Muscle layer of colon (tissue), 2 donors: ENCODE data around the gene OR10AD1.

ENCODE experiments used
- H3K27ac ChIP-seq: one replicate; pipeline ENCODE4 v1.7.0; 2013; ENCODE audit warnings: low read depth, mild to moderate bottlenecking, low read length, moderate library complexity
- H3K27me3 ChIP-seq, 2 donors: one replicate each; pipeline ENCODE4 v1.7.0; 2013; ENCODE audit warnings: low read length in 2 of 2, mild to moderate bottlenecking in 2 of 2; ENCODE audit not compliant: insufficient read depth in 2 of 2, control insufficient read depth in 1 of 2
- H3K36me3 ChIP-seq: one replicate; pipeline ENCODE4 v1.7.0; 2013; ENCODE audit warnings: mild to moderate bottlenecking, low read length; ENCODE audit not compliant: insufficient read depth
- H3K4me1 ChIP-seq: one replicate; pipeline ENCODE4 v1.7.0; 2013; ENCODE audit warnings: mild to moderate bottlenecking, low read length; ENCODE audit not compliant: insufficient read depth
- H3K4me3 ChIP-seq, 2 donors: one replicate each; pipeline ENCODE4 v1.7.0; 2013; ENCODE audit warnings: low read length in 2 of 2, low read depth in 1 of 2, mild to moderate bottlenecking in 1 of 2, moderate library complexity in 1 of 2
- H3K9ac ChIP-seq: one replicate; pipeline ENCODE4 v1.7.0; 2013; ENCODE audit warnings: low read length
- H3K9me3 ChIP-seq: one replicate; pipeline ENCODE4 v1.7.0; 2013; ENCODE audit warnings: mild to moderate bottlenecking, low read length
- donor health status: abdominal sarcoma.
- donor health status: Adenocarcinoma of cecum.

The OR10AD1 gene

GRCh38 chr12:48202766-48203165 is 326 bp downstream of the OR10AD1 start:
- Histone ChIP-seq H3K4me3 (no peak overlapping the region), H3K27me3 (no peaks in the 10 kb centered on the region), H3K27ac (no peak overlapping the region), H3K9ac (no peak overlapping the region), H3K36me3 (no peaks in the 10 kb centered on the region), H3K4me1 (peaks cover 13% of the 10 kb centered on the region), H3K9me3 (no peaks in the 10 kb centered on the region)

GRCh38 chr12:48201516-48201915 is 1.6 kb downstream of the OR10AD1 start:
- Histone ChIP-seq H3K4me3 (no peak overlapping the region), H3K27ac (no peak overlapping the region), H3K27me3 (no peaks in the 10 kb centered on the region), H3K36me3 (no peaks in the 10 kb centered on the region), H3K9me3 (no peaks in the 10 kb centered on the region), H3K9ac (no peak overlapping the region), H3K4me1 (peaks cover 13% of the 10 kb centered on the region)

- no peaks in the 10 kb centered on the region for H3K9me3 ChIP-seq
- H3K9ac ChIP-seq: no peak overlapping the region
- H3K36me3 ChIP-seq: no peaks in the 10 kb centered on the region
- no peaks in the 10 kb centered on the region for H3K27me3 ChIP-seq
- H3K4me1 ChIP-seq: peaks cover 13% of the 10 kb centered on the region
- no peak overlapping the region for H3K27ac ChIP-seq
- H3K4me3 ChIP-seq: no peak overlapping the region
Observed at GRCh38 chr12:48201091-48201490, 2.0 kb downstream of the OR10AD1 start.

- Histone ChIP-seq H3K27me3 (no peaks in the 10 kb centered on the region), H3K9ac (peak overlapping the region; percentile 2), H3K27ac (peak overlapping the region; percentile 80), H3K36me3 (no peaks in the 10 kb centered on the region), H3K9me3 (no peaks in the 10 kb centered on the region), H3K4me1 (peaks cover 13% of the 10 kb centered on the region), H3K4me3 (peak overlapping the region in 1 of 2 donors; percentile 86)
Observed at GRCh38 chr12:48199774-48200221, 3.3 kb downstream of the OR10AD1 start.

GRCh38 chr12:48198985-48199384 is 4.1 kb downstream of the OR10AD1 start:
- H3K9me3 ChIP-seq: no peaks in the 10 kb centered on the region
- H3K27me3 ChIP-seq: no peaks in the 10 kb centered on the region
- peak overlapping the region; percentile 11 to 86 for H3K4me3 ChIP-seq
- no peaks in the 10 kb centered on the region for H3K36me3 ChIP-seq
- peak overlapping the region; percentile 96 for H3K9ac ChIP-seq
- peak overlapping the region; percentile 80 for H3K27ac ChIP-seq
- H3K4me1 ChIP-seq: peaks cover 13% of the 10 kb centered on the region

- peaks cover 13% of the 10 kb centered on the region for H3K4me1 ChIP-seq
- H3K36me3 ChIP-seq: no peaks in the 10 kb centered on the region
- peak overlapping the region; percentile 96 for H3K9ac ChIP-seq
- H3K27me3 ChIP-seq: no peaks in the 10 kb centered on the region
- peak overlapping the region; percentile 11 to 86 for H3K4me3 ChIP-seq
- peak overlapping the region; percentile 80 for H3K27ac ChIP-seq
- H3K9me3 ChIP-seq: no peaks in the 10 kb centered on the region
Observed at GRCh38 chr12:48198672-48198971, 4.5 kb downstream of the OR10AD1 start.

- peak overlapping the region; percentile 11 to 86 for H3K4me3 ChIP-seq
- no peaks in the 10 kb centered on the region for H3K9me3 ChIP-seq
- no peaks in the 10 kb centered on the region for H3K36me3 ChIP-seq
- H3K27me3 ChIP-seq: no peaks in the 10 kb centered on the region
- peak overlapping the region; percentile 80 for H3K27ac ChIP-seq
- H3K9ac ChIP-seq: peak overlapping the region; percentile 96
- H3K4me1 ChIP-seq: peaks cover 13% of the 10 kb centered on the region
Observed at GRCh38 chr12:48197971-48198671, 5.0 kb downstream of the OR10AD1 start.

GRCh38 chr12:48197549-48197970 is 5.5 kb downstream of the OR10AD1 start:
- Histone ChIP-seq H3K27ac (peak overlapping the region; percentile 80), H3K27me3 (no peaks in the 10 kb centered on the region), H3K9me3 (no peaks in the 10 kb centered on the region), H3K4me3 (peak overlapping the region; percentile 11 to 86), H3K36me3 (no peaks in the 10 kb centered on the region), H3K9ac (peak overlapping the region; percentile 96), H3K4me1 (peaks cover 13% of the 10 kb centered on the region)

- peaks cover 8% of the 10 kb centered on the region for H3K4me1 ChIP-seq
Observed at GRCh38 chr12:48194799-48195201, 8.3 kb downstream of the OR10AD1 start.

GRCh38 chr12:48193623-48194022 is 9.5 kb downstream of the OR10AD1 start:
- Histone ChIP-seq H3K4me1 (no peaks in the 10 kb centered on the region), H3K27me3 (no peaks in the 10 kb centered on the region), H3K9ac (no peak overlapping the region), H3K4me3 (no peak overlapping the region), H3K9me3 (no peaks in the 10 kb centered on the region), H3K36me3 (no peaks in the 10 kb centered on the region), H3K27ac (no peak overlapping the region)

More at GRCh38 chr12:48194799-48195201, 8.3 kb downstream of the OR10AD1 start:
- H3K36me3 ChIP-seq: no peaks in the 10 kb centered on the region
- no peaks in the 10 kb centered on the region for H3K27me3 ChIP-seq
- H3K27ac ChIP-seq: no peak overlapping the region
- H3K9me3 ChIP-seq: no peaks in the 10 kb centered on the region
- no peak overlapping the region for H3K4me3 ChIP-seq
- H3K9ac ChIP-seq: no peak overlapping the region

GRCh38 chr12:48192861-48193260 is 10.2 kb downstream of the OR10AD1 start:
- Histone ChIP-seq H3K4me1 (no peaks in the 10 kb centered on the region), H3K9me3 (no peaks in the 10 kb centered on the region), H3K27ac (no peak overlapping the region), H3K9ac (no peak overlapping the region), H3K36me3 (no peaks in the 10 kb centered on the region), H3K27me3 (no peaks in the 10 kb centered on the region), H3K4me3 (no peak overlapping the region)

GRCh38 chr12:48191096-48191495 is 12.0 kb downstream of the OR10AD1 start:
- Histone ChIP-seq H3K9me3 (no peaks in the 10 kb centered on the region), H3K4me3 (no peak overlapping the region), H3K9ac (no peak overlapping the region), H3K36me3 (no peaks in the 10 kb centered on the region), H3K27me3 (no peaks in the 10 kb centered on the region), H3K27ac (no peak overlapping the region), H3K4me1 (no peaks in the 10 kb centered on the region)
